ENCODE data around the gene TMEM258. TPM values are rescaled to one million over a fixed set of nuclear protein-coding genes. Genes with fewer than 3 reads are reported as not detected.

Gene TMEM258
- total and polyA plus RNA-seq, 8 donors: 69.8 to 171 (median 94.4) TPM

DNA sequence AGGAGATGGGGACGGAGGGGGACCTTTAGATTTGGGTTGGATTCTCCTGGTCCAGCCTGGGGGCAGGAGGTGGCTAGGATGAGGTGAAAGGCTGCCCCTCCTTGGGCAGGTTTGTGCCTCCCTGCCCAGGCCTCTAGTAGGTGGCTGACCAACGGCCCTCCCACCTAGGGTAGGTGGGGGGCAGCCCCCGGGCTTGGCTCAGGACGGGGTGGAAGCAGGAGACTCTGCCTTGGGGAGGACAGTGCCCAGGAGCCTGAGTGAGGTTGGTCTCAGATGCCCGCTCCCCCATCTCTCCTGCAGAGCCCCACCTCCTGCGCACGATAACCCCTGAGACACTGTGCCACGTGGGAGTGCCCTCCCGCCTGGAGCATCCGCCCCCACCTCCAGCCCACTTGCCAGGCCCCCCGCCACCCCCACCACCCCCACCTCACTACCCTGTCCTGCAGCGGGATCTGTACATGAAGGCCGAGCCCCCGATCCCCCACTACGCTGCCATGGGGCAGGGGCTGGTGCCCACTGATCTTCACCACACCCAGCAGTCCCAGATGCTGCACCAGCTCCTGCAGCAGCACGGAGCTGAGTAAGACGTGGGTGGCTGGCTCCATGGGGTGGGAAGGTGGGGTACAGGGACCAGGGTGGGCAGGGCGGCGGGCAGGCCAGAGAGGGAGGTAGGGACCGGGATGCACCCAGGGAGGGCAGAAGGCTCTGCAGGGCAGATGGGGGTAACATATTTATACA, 22.3 kb downstream of the TMEM258 start:
- WGBS, 2 donors: 88 to 91% methylated on average over 15 to 20 of the region's 20 CpGs
- ATAC-seq: no peak
- intact Hi-C loops (cut with DNase I): no loop called here

DNA sequence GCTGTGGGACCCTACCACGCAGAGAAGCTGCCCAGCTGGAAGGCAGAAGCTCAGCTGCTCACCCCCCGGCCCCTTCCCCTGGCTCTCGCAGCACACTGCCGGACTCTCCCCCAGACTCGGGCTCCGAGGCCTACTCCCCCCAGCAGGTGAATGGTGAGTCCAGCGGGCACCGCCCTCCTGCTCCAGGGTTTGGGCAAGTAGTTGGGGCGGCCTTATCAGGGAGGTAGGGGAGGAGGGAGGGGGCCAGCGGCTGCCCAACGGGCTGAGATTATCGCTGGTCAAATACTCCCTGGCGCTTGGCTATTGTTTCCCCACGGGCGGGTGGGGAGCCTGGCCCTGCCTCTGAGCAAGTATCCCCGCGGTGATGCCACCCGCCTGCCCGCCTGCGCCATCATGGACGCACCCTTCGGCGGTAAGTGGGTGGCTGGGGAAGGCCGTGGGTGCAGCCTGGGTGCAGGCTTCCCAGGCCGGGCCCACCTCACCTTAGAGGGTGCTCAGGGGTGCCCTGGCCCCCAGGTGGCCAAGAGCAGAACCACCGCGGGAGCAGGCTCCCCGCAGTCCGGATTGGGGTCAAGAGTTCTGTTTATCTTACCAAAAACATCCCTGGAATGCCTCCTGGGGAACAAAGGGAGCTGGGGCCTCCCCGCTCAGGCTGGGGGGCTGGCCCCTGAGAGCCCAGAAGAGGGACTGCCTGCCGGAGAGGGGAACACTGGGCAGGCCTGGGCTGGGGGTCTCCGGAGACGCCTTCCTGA, 23.1 kb downstream of the TMEM258 start:
- peak in 2 of 6 donors; percentile 62 to 80 for DNase-seq
- intact Hi-C loops (cut with DNase I): no loop called here
- WGBS, 2 donors: 23 to 36% methylated on average over 27 to 33 of the region's 33 CpGs

More for the DNA sequence above, 22.3 kb downstream of the TMEM258 start:
- peak in 1 of 6 donors; percentile 58 for DNase-seq
- peaks cover 15 to 28% (median 20%) of the 10 kb centered on the region in 3 donors for H3K4me1 ChIP-seq
- no peaks in the 10 kb centered on the region for H3K36me3 ChIP-seq
- H3K4me3 ChIP-seq: no peak overlapping the region
- no peaks in the 10 kb centered on the region for H3K27me3 ChIP-seq
- H3K27ac ChIP-seq: peak overlapping the region; percentile 33 to 73 (median 66)
- H3K9me3 ChIP-seq: no peaks in the 10 kb centered on the region
- TF ChIP-seq, protein P1, sequence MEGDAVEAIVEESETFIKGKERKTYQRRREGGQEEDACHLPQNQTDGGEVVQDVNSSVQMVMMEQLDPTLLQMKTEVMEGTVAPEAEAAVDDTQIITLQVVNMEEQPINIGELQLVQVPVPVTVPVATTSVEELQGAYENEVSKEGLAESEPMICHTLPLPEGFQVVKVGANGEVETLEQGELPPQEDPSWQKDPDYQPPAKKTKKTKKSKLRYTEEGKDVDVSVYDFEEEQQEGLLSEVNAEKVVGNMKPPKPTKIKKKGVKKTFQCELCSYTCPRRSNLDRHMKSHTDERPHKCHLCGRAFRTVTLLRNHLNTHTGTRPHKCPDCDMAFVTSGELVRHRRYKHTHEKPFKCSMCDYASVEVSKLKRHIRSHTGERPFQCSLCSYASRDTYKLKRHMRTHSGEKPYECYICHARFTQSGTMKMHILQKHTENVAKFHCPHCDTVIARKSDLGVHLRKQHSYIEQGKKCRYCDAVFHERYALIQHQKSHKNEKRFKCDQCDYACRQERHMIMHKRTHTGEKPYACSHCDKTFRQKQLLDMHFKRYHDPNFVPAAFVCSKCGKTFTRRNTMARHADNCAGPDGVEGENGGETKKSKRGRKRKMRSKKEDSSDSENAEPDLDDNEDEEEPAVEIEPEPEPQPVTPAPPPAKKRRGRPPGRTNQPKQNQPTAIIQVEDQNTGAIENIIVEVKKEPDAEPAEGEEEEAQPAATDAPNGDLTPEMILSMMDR (IDR thresholded peaks at IDR 0.05): no peak
- FAIRE-seq: no peak

DNA sequence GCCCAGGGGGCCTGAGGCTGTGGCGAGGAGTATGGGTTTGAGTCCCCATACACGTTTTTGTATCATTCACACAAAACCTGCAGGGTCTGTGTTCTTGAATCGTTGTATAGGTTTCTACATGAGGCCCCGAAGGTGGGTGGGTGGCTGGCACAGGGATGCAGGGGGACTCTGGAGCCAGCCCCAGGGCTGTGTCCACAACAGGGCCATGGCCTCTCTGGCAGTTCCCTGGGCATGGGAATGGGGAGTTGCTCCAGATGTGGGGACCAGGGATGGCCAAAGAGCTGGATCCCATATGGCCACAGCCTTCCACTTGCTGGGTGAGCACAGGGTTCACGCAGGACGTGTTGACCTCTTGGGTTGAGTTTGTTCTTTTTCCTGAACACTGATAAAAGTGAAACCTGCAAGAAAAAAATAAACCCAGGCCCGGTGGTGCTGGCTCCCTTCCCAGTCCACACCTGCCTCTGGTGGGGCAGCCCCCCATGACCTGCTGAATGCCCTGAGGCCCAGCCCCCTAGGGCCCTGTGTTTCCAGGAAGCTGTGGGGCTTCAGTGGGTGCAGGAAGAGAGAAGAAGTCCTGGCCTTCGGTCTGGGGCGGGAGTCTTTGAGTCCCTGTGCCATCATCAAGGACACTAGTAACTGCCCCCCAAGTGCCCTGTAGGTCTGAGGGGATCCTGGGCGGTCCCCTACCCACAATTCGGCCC, 23.9 kb downstream of the TMEM258 start:
- peaks cover 15 to 28% (median 28%) of the 10 kb centered on the region in 3 donors for H3K4me1 ChIP-seq
- 44 to 48% methylated on average over 11 of the region's 11 CpGs for WGBS, 2 donors

More for the DNA sequence above, 23.1 kb downstream of the TMEM258 start:
- Histone ChIP-seq H3K27me3 (no peaks in the 10 kb centered on the region), H3K27ac (peak overlapping the region; percentile 59 to 73 (median 66)), H3K4me3 (no peak overlapping the region), H3K9me3 (no peaks in the 10 kb centered on the region), H3K36me3 (no peaks in the 10 kb centered on the region), H3K4me1 (peaks cover 15 to 28% (median 26%) of the 10 kb centered on the region in 3 donors)
- peak; percentile 22 to 63 (median 54) for ATAC-seq
- TF ChIP-seq, protein P1 (IDR thresholded peaks at IDR 0.05): no peak
- FAIRE-seq: no peak

DNA sequence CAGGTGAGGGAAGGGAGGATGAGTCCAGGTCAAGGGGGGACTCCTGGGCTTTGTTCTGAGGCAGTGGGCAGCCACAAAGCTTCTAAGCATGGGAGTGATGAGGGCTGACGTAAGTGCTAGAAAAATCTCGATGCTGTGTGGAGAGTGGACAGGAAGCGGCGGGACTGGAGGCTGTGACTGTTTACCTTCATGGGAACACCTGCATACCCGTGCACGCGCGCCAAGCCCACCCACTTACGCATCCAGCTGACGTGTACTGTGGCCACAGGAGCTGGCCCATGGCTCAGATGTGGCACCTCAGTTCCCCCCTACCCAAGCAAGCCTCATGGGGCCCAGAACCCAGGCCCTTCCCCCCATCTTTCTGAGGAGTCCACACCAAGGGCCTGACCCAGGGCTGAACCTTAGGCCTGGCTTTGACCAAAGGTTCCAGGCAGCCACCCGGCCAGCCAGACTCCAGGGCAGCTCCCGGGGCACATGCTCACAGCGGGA, 26.0 kb downstream of the TMEM258 start:
- no peak for ATAC-seq
- TF ChIP-seq, protein P1 (IDR thresholded peaks at IDR 0.05): no peak
- H3K4me1 ChIP-seq: peaks cover 12 to 26% (median 20%) of the 10 kb centered on the region in 3 donors
- no peaks in the 10 kb centered on the region for H3K36me3 ChIP-seq
- no peaks in the 10 kb centered on the region for H3K9me3 ChIP-seq
- H3K27me3 ChIP-seq: no peaks in the 10 kb centered on the region
- no peak overlapping the region for H3K4me3 ChIP-seq
- FAIRE-seq: no peak
- H3K27ac ChIP-seq: no peak overlapping the region
- intact Hi-C loops (cut with DNase I): no loop called here
- DNase-seq: peak in 1 of 6 donors; percentile 64
- WGBS, 2 donors: 81 to 82% methylated on average over 10 to 13 of the region's 13 CpGs

More for the DNA sequence above, 23.9 kb downstream of the TMEM258 start:
- Histone ChIP-seq H3K36me3 (no peaks in the 10 kb centered on the region), H3K27me3 (no peaks in the 10 kb centered on the region), H3K4me3 (no peak overlapping the region), H3K9me3 (no peaks in the 10 kb centered on the region), H3K27ac (peak overlapping the region; percentile 59 to 73 (median 66))
- TF ChIP-seq, protein P1 (IDR thresholded peaks at IDR 0.05): no peak
- no peak for FAIRE-seq
- intact Hi-C loops (cut with DNase I): no loop called here
- DNase-seq: peak in 1 of 6 donors; percentile 61
- ATAC-seq: peak; percentile 4 to 60 (median 26)

All from pancreas (tissue), 10 donors.